Neural crest cell (in vitro differentiated cells): Measurements from ENCODE around the gene SLC6A5. TPM values are rescaled to one million over a fixed set of nuclear protein-coding genes. Genes with fewer than 3 reads are reported as not detected.
"Not testable (repeated sequence)": the region's sequence is repeated elsewhere in the genome, so short reads cannot be mapped to it uniquely, and the experiment has no call there.

Experiments used
- DNase-seq: peaks from one replicate; pipeline ENCODE4 v3.0.0; 2021; ENCODE audit warnings: low read depth, mixed read lengths, low spot score
- H3K27ac Mint-ChIP-seq: one replicate; pipeline ENCODE4 v1.8.0; 2021; ENCODE audit warnings: mild to moderate bottlenecking, mixed read lengths; ENCODE audit not compliant: unreplicated experiment
- H3K27me3 Mint-ChIP-seq: 2 replicates; pipeline ENCODE4 v1.8.0; 2021; ENCODE audit warnings: low read depth, mild to moderate bottlenecking, mixed read lengths
- H3K36me3 Mint-ChIP-seq: 2 replicates; pipeline ENCODE4 v1.8.0; 2021; ENCODE audit warnings: low read depth, mild to moderate bottlenecking, mixed read lengths
- H3K4me1 Mint-ChIP-seq: 2 replicates; pipeline ENCODE4 v1.8.0; 2021; ENCODE audit warnings: mixed read lengths
- H3K4me3 Mint-ChIP-seq: one replicate; pipeline ENCODE4 v1.8.0; 2021; ENCODE audit warnings: mild to moderate bottlenecking, mixed read lengths
- H3K9me3 Mint-ChIP-seq: 2 replicates; pipeline ENCODE4 v1.8.0; 2021; ENCODE audit warnings: mixed read lengths
- CTCF ChIP-seq: fragments of 200-600 bp; sonication (generic); conservative IDR thresholded peaks from 2 replicates; pipeline ENCODE4 v1.5.0; 2021; ENCODE audit warnings: antibody characterized with exemption, mild to moderate bottlenecking
- total RNA-seq: library from RNA; stranded (reverse); gene quantifications from 2 replicates; pipeline ENCODE4 v1.2.1, GENCODE V29; 2021

SLC6A5 gene
- total RNA-seq, 1 donor from 2014 or later: 0.05 TPM

- H3K27ac Mint-ChIP-seq: no peak overlapping the region
Measured at GRCh38 chr11:20559523-20560300, 39.7 kb upstream of the SLC6A5 start.

GRCh38 chr11:20561915-20562314, 37.5 kb upstream of the SLC6A5 start:
- no peak for TF ChIP-seq CTCF
- Mint-ChIP-seq H3K27me3 (peaks cover 14% of the 10 kb centered on the region), H3K4me3 (no peak overlapping the region), H3K9me3 (no peaks in the 10 kb centered on the region), H3K27ac (no peak overlapping the region), H3K4me1 (no peaks in the 10 kb centered on the region), H3K36me3 (no peaks in the 10 kb centered on the region)
- DNase-seq: no peak

More at GRCh38 chr11:20559523-20560300, 39.7 kb upstream of the SLC6A5 start:
- Mint-ChIP-seq H3K27me3 (peaks cover 14% of the 10 kb centered on the region), H3K9me3 (peaks cover 9% of the 10 kb centered on the region), H3K4me1 (no peaks in the 10 kb centered on the region), H3K36me3 (peaks cover 2% of the 10 kb centered on the region), H3K4me3 (no peak overlapping the region)
- TF ChIP-seq CTCF: no peak
- DNase-seq: no peak

- H3K27ac Mint-ChIP-seq: no peak overlapping the region
- no peaks in the 10 kb centered on the region for H3K36me3 Mint-ChIP-seq
- no peak for DNase-seq
Measured at GRCh38 chr11:20563866-20564265, 35.5 kb upstream of the SLC6A5 start.

GRCh38 chr11:20564846-20565635, 34.4 kb upstream of the SLC6A5 start:
- Mint-ChIP-seq H3K9me3 (no peaks in the 10 kb centered on the region), H3K36me3 (no peaks in the 10 kb centered on the region), H3K4me1 (no peaks in the 10 kb centered on the region), H3K4me3 (no peak overlapping the region), H3K27me3 (peaks cover 14% of the 10 kb centered on the region), H3K27ac (no peak overlapping the region)
- no peak for TF ChIP-seq CTCF
- DNase-seq: no peak

More at GRCh38 chr11:20563866-20564265, 35.5 kb upstream of the SLC6A5 start:
- Mint-ChIP-seq H3K4me1 (no peaks in the 10 kb centered on the region), H3K4me3 (no peak overlapping the region), H3K9me3 (no peaks in the 10 kb centered on the region), H3K27me3 (peaks cover 14% of the 10 kb centered on the region)
- no peak for TF ChIP-seq CTCF

GRCh38 chr11:20566115-20566514, 33.3 kb upstream of the SLC6A5 start:
- not testable (repeated sequence) for H3K36me3 Mint-ChIP-seq, H3K27ac Mint-ChIP-seq, H3K9me3 Mint-ChIP-seq, DNase-seq, H3K4me3 Mint-ChIP-seq, H3K27me3 Mint-ChIP-seq, H3K4me1 Mint-ChIP-seq
